Heart left ventricle (tissue), 13 donors: Measurements from ENCODE around the gene POLR2J3.
"Not testable (repeated sequence)": the region's sequence is repeated elsewhere in the genome, so short reads cannot be mapped to it uniquely, and the experiment has no call there.

Experiments
- CTCF ChIP-seq, 12 donors: fragments of 200-600 bp; sonication (generic) in 4 of 12; IDR thresholded peaks; one replicate each; pipeline versions ENCODE4 v1.5.0 to v1.8.0; 2018 to 2022; ENCODE audit warnings: antibody characterized with exemption in 12 of 12, mild to moderate bottlenecking in 5 of 12
- POLR2A ChIP-seq, 2 donors: fragments of 450-650 bp; IDR thresholded peaks; one replicate each; pipeline ENCODE4 v1.6.1; 2017; ENCODE audit warnings: antibody characterized with exemption in 2 of 2, mild to moderate bottlenecking in 2 of 2, moderate library complexity in 2 of 2
- donor health status: ischemic (EF 13 %, LVEDD 7.1; RV severe dilation, severe dysfunction).
- donor health status: DM: no; HTN: yes; CAD: no.
- donor health status: DM: no; HTN: no; CAD: no.
- donor health status: ischemic (EF 25% LVEDD 6.9; RV normal size, moderate dysfunction).
- donor health status: ischemic (EF 25% LVEDD 5.7; RV mildly dilated, moderate dysfunction).
- donor health status: ischemic (EF 35%, LVEDD 5.7; RV mildly dilated, moderate dysfunction).
- donor health status: nonischemic (EF 11% LVEDD 7.7; RV severe dilation, severe dysfunction).
- donor health status: DM: yes; HTN: yes; CAD: no.
- donor health status: PGD.
- donor health status: ischemic (EF 29% LVEDD 5.4; RV normal size, mild dysfunction).
- donor health status: nonischemic (EF 23%, LVEDD 6.1; RV moderate dilation, normal function).

DNA sequence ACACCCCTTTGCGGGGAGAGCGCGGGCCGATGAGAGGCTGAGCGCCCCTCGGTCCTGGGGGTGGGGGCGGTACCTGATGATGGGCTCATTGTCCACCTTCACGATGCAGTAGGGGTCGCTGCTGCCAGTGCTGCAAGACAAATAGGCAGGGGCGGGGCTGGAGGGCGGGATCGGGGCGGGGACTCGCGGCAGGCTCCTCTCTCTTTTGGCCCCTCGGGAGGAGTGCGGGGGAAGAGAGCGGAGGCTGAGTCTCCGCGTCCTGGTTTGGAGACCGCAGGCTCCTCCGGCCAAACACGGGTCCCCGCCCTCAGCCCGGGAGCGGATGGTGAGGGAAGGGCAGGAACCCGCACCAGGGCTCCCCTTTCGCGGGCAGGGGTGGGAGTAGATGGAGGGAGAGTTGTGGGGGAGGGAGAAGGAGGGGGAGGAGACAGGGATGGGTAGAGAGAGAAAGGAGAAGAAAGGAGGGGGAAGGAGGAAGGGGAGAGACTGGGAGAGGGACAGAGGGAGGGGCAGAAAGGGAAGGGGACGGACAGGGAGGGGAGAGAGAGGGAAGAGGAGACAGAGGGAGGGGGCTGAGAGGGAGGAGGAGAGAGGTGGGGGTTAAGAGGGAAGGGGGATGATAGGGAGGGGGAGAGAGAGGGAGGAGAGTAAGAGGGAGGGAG lies 38.8 kb upstream of the POLR2J3 start:
- not testable (repeated sequence) for TF ChIP-seq CTCF, POLR2A (IDR thresholded peaks at IDR 0.05)
